Suppressor macrophage treated with lipopolysaccharide for 4 hours (primary cell): Measurements from ENCODE around the gene GALNT17.

Source experiments
- DNase-seq: peaks from one replicate; pipeline ENCODE4 v3.0.0-alpha.2; 2020

Gene GALNT17

GRCh38 chr7:71132127-71132376 is at the start of gene GALNT17:
Gene GALNT17, plus strand, starts transcription at chr7:71132144.
- DNase-seq = no peak

GRCh38 chr7:71095266-71095860 is 36.6 kb upstream of the GALNT17 start:
- no peak for DNase-seq

- DNase-seq = no peak
Measured at GRCh38 chr7:71096351-71096750, 35.6 kb upstream of the GALNT17 start.

- DNase-seq = no peak
Measured at GRCh38 chr7:71106226-71106625, 25.7 kb upstream of the GALNT17 start.

GRCh38 chr7:71112436-71112835 is 19.5 kb upstream of the GALNT17 start:
- DNase-seq = no peak

GRCh38 chr7:71120096-71120495 is 11.8 kb upstream of the GALNT17 start:
- DNase-seq = no peak

GRCh38 chr7:71129126-71129525 is 2.8 kb upstream of the GALNT17 start:
- no peak for DNase-seq

- DNase-seq = no peak
Measured at GRCh38 chr7:71130031-71130679, 1.8 kb upstream of the GALNT17 start.

- no peak for DNase-seq
Measured at GRCh38 chr7:71131256-71132126, 453 bp upstream of the GALNT17 start.

GRCh38 chr7:71132377-71133231 is 660 bp downstream of the GALNT17 start:
- no peak for DNase-seq

GRCh38 chr7:71133232-71133622 is 1.3 kb downstream of the GALNT17 start:
- DNase-seq = no peak

- no peak for DNase-seq
Measured at GRCh38 chr7:71133856-71134255, 1.9 kb downstream of the GALNT17 start.

GRCh38 chr7:71135116-71135515 is 3.2 kb downstream of the GALNT17 start:
- DNase-seq = no peak

- no peak for DNase-seq
Measured at GRCh38 chr7:71135663-71136062, 3.7 kb downstream of the GALNT17 start.

- no peak for DNase-seq
Measured at GRCh38 chr7:71137479-71137878, 5.5 kb downstream of the GALNT17 start.

- no peak for DNase-seq
Measured at GRCh38 chr7:71140264-71140663, 8.3 kb downstream of the GALNT17 start.

- no peak for DNase-seq
Measured at GRCh38 chr7:71144963-71145362, 13.0 kb downstream of the GALNT17 start.

GRCh38 chr7:71145906-71146901 is 14.3 kb downstream of the GALNT17 start:
- DNase-seq = no peak

- no peak for DNase-seq
Measured at GRCh38 chr7:71148098-71148497, 16.2 kb downstream of the GALNT17 start.

- no peak for DNase-seq
Measured at GRCh38 chr7:71155236-71155635, 23.3 kb downstream of the GALNT17 start.

GRCh38 chr7:71157757-71158156 is 25.8 kb downstream of the GALNT17 start:
- no peak for DNase-seq

GRCh38 chr7:71165708-71166107 is 33.8 kb downstream of the GALNT17 start:
- no peak for DNase-seq
